EH (cell line): ENCODE measurements around the gene ARMC9.
A peak's percentile ranks its signal among the peaks of the same experiment; 100 is the strongest.
"Not testable (repeated sequence)": the region's sequence is repeated elsewhere in the genome, so short reads cannot be mapped to it uniquely, and the experiment has no call there.

Experiments used
- DNase-seq: peaks from one replicate; pipeline ENCODE4 v3.0.0-alpha.2; 2015; ENCODE audit warnings: low read depth

ARMC9 gene

DNA sequence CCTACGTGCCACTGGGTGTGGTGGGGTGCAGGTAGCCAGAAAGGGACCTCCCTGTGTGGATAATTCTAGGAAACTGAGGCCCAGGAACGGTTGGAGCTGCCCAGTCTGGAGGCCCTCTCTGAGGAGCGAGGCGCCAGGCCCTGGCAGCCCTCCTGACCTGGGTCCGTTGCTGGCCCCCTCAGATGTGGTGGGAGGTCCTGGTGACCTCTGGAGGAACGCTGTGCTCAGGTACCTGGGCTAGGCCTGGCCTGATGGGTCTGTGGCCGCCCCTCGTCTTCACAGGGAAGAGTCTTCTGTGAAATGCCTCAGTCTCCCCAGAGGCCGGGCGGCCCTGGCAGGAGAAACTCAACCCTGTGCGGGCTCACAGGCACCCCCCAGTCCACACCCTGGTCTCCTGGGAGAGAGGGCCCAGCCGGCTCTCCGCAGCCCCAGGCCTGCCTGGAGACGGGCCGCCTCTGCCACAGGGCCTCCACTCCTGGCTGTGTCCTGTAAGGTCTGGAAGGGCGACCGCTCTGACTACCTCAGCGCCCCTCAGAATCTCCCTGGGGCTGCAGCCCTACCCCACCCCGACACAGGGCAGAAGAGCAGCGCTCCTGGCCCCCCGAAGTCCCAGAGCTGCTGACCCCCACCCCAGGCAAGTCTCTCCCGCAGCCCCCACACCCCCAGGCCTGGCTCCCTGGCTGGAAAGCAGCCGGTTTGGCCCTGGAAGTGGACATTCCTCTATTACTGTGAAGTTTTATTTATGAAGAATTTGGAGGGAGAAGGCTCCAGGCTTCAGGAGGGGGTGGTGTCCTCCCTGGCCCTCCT lies 200.8 kb downstream of the ARMC9 start:
- DNase-seq: no peak

DNA sequence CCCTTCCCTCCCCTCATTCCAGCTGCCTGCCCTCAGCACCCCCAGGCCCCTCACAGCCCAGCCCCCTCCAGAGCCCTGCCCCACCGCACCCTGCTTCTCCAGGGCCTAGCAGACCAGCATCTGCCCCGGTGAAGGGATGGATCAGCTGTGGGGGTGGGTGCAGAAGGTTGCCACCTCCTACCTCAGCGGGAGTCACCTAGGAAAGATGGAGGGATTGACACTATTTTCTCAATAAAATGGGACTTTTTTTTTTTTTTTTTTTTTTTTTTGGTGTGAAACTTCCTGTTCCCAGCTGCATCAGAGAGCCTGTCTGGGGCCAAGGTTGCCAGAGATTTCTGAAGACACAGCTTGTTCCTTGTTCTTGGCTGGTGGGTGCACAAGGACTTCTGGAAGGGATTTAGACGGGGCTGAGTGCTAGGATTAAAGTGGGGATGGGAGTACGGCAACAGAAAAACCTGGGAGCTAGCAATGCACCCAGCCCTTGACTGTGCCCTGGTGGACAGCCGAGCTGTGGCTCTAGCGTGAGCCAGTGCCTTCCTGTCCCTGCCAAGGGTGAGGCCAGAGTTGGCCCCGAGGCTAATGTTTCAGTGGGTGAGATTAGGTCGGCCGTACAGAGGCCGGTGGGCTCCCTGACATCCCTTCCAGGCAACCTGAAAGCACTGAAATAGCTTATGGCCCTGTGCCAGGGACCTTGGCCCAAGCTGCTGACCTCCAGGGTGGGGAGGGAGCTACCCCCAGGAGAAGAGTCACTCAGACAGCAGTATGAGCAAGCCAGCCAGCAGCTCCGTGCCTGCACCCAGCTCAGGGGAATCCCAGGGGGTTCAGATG lies 201.6 kb downstream of the ARMC9 start:
- peak; percentile 44 for DNase-seq

- DNase-seq: not testable (repeated sequence)
These were observed 202.2 kb downstream of the ARMC9 start for GRCh38 chr2:231400681-231401080.

GRCh38 chr2:231401101-231401500 lies 202.7 kb downstream of the ARMC9 start:
- not testable (repeated sequence) for DNase-seq

- peak; percentile 38 for DNase-seq
These were observed 205.2 kb downstream of the ARMC9 start for GRCh38 chr2:231403421-231404182.

- not testable (repeated sequence) for DNase-seq
These were observed 205.8 kb downstream of the ARMC9 start for GRCh38 chr2:231404183-231404578.

- peak; percentile 67 for DNase-seq
These were observed 207.4 kb downstream of the ARMC9 start for GRCh38 chr2:231405601-231406367.

- not testable (repeated sequence) for DNase-seq
These were observed 209.3 kb downstream of the ARMC9 start for GRCh38 chr2:231407686-231408085.

GRCh38 chr2:231408304-231408703 lies 209.9 kb downstream of the ARMC9 start:
- not testable (repeated sequence) for DNase-seq

DNA sequence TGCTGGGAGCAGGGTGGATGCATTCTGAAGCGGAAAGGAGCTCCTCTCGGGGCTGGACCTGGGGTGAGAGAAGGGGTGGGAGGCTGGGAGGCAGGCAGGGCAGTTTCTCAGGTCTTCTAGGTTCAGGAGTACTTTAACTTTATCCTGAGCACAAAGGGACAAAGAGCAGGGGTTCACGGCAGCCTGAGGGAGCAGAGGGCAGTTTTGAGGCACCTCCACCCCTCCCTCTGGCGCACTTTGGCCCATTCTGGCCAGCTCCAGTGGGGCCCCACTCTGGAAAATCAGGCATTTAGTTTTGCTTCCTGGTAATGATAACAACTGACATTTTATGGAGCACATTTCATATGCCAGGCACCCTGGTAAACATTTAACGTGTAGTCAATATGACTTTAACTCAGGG lies 211.3 kb downstream of the ARMC9 start:
- DNase-seq: no peak

GRCh38 chr2:231410293-231411004 lies 212.0 kb downstream of the ARMC9 start:
- DNase-seq: no peak

DNA sequence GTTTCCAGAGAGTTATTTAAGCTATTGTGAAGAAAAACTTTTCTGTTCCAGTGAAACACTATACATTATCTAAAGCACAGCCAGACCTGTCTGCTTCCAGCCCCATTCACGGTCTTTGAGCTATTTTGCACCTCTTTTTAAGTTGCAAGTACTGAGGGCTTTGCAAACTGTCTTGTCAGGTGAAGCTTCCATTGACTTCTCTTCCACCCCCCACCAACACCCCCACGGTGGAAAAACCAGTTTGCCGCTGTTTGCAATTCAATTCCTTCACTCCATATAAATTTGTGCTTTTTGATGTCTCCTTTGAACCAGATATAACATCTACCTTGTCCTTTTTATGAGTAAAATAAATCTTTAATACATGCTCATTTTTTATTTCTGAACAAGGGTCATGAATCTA lies 212.8 kb downstream of the ARMC9 start:
- no peak for DNase-seq

GRCh38 chr2:231411831-231412617 lies 213.6 kb downstream of the ARMC9 start:
- peak; percentile 87 for DNase-seq

- no peak for DNase-seq
These were observed 214.2 kb downstream of the ARMC9 start for GRCh38 chr2:231412618-231412963.

GRCh38 chr2:231413456-231413855 lies 215.0 kb downstream of the ARMC9 start:
- DNase-seq: no peak

DNA sequence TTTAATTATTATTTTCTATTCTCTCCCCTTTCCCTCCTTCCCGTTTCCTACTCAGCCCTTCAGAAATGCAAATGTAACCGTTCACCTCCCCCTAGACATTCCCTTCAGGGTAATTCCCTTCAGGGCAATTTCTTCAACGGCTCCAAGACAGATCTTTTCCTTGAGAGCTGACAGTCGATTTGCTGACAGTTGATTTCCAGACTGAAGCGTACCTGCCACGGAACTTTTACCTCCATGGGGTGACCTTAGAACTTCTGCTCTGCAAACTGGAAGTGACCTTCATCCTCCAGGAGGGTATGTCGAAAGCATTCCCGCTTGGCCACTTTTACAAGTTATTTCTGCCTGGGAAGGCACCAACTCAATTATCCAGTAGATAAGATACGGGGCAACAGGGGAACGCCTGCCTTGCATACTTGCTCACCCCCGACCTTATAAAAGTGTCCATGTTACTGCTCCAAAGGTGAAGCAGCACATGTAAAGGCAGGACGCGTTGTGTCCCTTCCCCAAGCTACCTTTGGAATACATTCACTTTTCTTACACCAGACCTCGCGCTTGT lies 215.6 kb downstream of the ARMC9 start:
- no peak for DNase-seq

GRCh38 chr2:231415029-231415428 lies 216.6 kb downstream of the ARMC9 start:
- peak; percentile 16 for DNase-seq

DNA sequence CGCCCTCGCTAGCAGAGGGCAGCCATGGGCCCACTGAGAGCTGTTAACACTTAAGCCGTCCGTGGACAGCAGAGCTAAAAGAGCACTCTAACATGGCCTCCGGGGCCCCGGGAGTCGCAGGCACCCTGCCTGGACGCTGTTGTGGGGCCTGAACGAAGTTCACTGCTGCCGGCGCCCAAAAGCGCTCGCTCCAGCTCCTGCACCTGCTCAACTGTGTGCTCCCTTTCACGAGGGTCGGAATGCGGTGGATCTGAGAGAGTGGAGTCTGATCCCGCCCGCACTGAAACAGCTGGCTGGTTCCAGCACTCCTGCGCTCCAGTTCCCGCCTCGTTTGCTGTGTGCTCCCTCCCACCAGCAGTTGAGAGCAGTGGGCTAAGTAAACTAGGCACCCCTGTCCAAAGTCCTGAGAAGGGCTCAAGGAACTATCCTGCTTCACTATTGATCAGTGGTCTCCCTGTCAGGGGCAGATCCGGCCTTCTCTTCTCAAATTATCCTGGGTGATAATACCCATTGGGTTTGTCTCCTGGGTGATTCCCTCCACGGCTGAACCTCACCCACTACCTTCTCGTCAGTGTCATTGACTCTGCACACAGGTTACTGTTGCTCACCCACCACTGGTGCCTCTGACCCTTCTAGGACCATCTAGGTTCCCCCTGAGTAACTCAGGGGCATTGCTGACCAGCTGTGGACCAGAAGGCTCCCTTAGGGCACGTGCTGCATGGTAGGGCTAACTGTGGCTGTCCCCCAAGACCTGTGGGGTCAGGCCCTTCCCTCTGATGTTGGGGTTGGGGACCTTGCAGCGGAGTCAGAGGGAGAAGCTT lies 220.6 kb downstream of the ARMC9 start:
- DNase-seq: no peak

DNA sequence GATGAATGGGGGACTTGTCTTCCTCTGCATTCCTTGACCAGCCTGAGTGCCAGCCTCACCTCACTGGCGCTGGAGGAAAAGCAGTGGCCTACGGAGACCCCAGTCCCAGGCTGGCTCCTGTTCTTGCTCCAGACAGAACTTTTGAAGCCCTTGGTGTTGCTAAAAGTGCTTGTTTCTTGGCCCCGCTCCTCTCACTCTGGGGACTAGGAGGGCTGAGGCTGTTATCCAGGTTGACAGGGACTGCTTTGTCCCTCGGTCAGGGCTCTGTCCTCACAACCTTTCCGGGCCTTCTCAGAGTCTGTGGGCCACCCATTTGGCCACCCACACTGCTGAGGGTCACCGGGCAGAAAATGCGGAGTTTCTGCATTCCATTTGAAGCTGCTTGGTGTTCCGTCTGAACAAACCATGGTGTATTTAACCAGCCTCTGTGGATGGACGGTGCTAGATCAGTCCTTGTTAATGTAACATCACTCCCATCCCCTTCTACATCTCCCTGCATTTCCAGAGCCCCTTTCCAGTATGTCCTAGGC lies 222.7 kb downstream of the ARMC9 start:
- DNase-seq: no peak
